ENCODE results near the gene C1QTNF7. TPM values are rescaled to one million over a fixed set of nuclear protein-coding genes. Genes with fewer than 3 reads are reported as not detected.
A peak's percentile ranks its signal among the peaks of the same experiment; 100 is the strongest.

Gene C1QTNF7
- total RNA-seq, 2 experiments from 2014 or later = not detected

DNA sequence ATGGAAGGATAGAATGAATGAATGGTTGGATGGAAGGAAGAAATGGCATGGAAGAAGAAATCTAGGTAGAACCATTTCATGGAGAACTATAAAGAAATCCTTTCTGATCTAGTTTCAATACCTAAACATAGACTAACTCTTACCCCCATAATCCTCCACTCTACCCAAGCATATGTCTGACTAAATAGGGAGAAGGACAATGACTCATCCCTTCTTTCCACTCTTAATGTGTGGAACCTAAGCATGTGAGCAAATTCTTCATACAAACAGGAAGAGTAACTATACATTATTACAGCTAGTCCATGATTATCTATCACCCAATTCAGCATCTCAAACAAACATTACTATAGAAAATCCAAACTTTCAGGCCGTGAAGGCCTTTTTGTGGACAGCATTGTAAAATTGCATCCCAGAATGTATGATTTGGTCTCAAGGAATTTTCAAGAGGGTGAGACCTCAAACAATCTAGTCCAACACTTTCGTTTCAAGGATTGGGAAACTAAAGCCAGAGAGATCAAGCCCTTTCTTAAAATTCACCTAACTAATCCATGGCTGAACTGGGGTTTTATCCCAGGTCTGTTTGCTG is 11.2 kb downstream of the C1QTNF7 start:
- Mint-ChIP-seq H3K27ac (no peak overlapping the region), H3K4me3 (no peak overlapping the region), H3K27me3 (ENCODE audit: low read depth) (no peaks in the 10 kb centered on the region), H3K36me3 (ENCODE audit: low read depth) (no peaks in the 10 kb centered on the region), H3K4me1 (ENCODE audit: low read depth) (no peaks in the 10 kb centered on the region), H3K9me3 (ENCODE audit: insufficient read depth) (no peaks in the 10 kb centered on the region)
- ATAC-seq (no peak), DNase-seq (no peak)
- CTCF ChIA-PET = no interaction called here
- POLR2A ChIA-PET = no interaction called here

DNA sequence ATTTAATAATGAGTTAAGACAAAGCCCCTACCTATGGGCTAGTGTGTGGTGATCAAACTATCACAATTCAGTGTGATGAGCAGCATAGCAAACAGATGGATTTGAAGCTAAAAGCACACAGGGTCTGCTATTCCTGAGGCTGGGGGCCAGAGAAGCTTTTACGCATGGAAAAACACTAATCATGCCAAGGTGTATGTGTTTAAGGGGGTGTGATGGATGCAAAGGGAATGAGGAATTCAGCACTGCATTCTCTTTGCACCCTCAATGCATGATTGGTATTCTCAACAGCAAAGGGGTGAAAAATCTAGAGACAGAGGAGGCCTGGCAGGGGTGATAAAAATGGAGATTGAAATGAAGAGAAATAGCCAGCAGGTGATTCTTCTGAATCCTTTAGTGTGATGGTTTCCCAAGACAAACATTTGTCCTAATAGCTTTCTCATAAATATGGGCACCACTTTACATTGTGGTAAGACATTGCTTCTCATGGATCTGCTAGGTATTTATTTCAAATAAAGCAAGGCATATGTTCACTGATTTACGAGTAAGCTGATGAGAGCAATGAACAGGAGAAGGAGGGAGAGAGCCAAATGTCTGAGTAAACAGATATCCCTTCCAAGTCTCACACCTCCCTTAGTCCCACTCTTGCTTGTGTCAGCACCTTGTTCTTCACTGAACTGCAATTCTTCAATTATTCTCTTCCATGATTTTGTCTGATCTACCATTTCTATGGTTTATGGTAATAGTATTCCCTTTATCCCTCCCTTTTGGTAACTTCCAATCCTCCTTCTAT is 15.7 kb downstream of the C1QTNF7 start:
- ATAC-seq (no peak), DNase-seq (no peak)
- Mint-ChIP-seq H3K27ac (no peak overlapping the region), H3K27me3 (ENCODE audit: low read depth) (no peaks in the 10 kb centered on the region), H3K4me1 (ENCODE audit: low read depth) (no peaks in the 10 kb centered on the region), H3K4me3 (no peak overlapping the region), H3K9me3 (ENCODE audit: insufficient read depth) (no peaks in the 10 kb centered on the region), H3K36me3 (ENCODE audit: low read depth) (no peaks in the 10 kb centered on the region)
- ChIA-PET POLR2A (no interaction called here), CTCF (interaction anchor here (1.2 to 1.3 kb wide), 2 partner anchors 14 to 15 kb away, joined by 3 to 6 read pairs; no protein-coding TSS in a partner anchor)

DNA sequence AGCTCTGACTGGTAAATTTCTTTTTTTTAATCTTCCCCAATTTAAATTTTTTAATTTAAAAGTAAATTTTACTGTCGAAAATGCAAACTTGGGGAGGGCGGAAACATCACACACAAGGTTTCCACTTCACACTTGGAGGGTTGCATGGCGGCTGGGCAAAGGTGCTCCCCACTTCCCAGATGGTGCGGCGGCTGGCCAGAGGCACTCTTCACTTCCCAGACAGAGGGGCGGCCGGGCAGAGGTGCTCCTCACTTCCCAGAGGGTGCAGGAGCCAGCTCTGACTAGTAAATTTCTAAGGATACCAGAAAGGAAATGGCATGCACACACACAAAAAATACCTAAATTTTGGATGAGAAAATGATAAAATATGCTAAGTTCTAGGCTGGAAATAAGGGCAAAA is 16.4 kb downstream of the C1QTNF7 start:
- Mint-ChIP-seq H3K36me3 (ENCODE audit: low read depth) (no peaks in the 10 kb centered on the region), H3K4me1 (ENCODE audit: low read depth) (no peaks in the 10 kb centered on the region), H3K27ac (no peak overlapping the region), H3K4me3 (no peak overlapping the region), H3K9me3 (ENCODE audit: insufficient read depth) (no peaks in the 10 kb centered on the region), H3K27me3 (ENCODE audit: low read depth) (no peaks in the 10 kb centered on the region)
- POLR2A ChIA-PET = no interaction called here
- DNase-seq (no peak), ATAC-seq (no peak)
- CTCF ChIA-PET = interaction anchor here (1.2 to 1.3 kb wide), 2 partner anchors 13 to 14 kb away, joined by 3 to 6 read pairs; no protein-coding TSS in a partner anchor

DNA sequence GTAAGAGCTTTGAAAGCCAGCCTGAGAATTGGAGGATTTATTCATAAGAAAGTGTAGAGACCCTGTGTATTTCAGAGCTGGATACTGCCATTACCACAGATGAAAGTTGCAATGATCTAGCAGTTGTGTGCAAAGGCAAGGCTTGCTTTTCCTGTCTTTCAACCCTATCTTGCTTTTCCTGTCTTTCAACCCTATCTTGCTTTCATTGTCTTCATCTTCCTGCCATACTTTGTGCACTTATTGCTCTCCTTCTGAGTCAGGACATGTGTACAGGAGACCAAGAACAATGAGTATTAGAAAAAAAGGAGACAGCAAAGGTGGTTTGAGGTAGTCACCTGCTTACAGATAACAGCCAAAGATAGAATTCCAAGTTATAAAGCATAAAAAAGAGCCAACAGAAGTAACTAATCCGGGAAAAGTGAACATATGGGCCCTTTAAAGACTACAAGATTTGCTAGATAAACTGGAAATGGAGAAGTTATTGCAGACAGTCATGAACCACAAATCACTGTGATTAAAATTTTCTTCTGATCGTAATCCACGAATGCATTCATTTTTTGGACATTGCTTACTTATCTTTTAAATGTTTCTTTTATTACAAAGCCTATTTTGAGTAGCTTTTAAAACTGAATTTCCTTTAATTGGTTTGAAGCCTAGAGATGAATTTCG is 17.2 kb downstream of the C1QTNF7 start:
- ATAC-seq (no peak), DNase-seq (no peak)
- Mint-ChIP-seq H3K4me3 (no peak overlapping the region), H3K27ac (no peak overlapping the region), H3K27me3 (ENCODE audit: low read depth) (no peaks in the 10 kb centered on the region), H3K9me3 (ENCODE audit: insufficient read depth) (no peaks in the 10 kb centered on the region), H3K36me3 (ENCODE audit: low read depth) (no peaks in the 10 kb centered on the region), H3K4me1 (ENCODE audit: low read depth) (no peaks in the 10 kb centered on the region)
- CTCF ChIA-PET = interaction anchor here (1.2 to 1.3 kb wide), 2 partner anchors 12 to 17 kb away, joined by 3 to 5 read pairs; no protein-coding TSS in a partner anchor
- POLR2A ChIA-PET = no interaction called here

DNA sequence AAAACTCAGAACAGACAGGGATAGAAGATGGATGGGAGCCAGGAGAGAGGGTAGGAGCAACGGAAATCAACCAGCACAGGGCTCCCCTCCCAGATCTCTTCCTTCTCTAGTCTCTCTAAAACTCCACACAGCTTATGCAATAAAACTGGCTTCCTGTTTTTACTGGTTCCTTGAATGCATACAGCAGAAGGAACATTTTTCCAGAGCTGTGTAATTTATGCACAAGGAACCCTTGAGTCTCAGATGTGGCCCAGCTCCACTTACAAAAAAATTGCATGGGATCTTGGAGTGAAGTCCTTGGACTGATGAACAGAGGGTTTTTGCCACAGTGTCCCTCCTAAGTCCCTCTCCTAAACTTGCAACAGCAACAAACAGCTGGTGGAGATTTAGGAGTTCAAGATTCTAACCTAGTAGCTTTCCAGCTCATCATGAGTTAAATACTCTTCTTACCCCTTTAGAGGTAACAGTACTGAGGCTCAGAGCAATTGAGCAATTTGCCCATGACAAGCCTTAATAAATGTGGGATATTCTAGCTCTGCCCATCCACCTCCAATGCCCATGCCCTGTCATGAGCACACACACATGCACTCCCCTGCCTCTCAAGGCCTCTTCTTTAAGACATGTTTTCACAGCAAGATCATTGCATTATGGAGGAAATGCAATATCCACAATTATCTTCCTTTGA is 23.5 kb downstream of the C1QTNF7 start:
- Mint-ChIP-seq H3K36me3 (ENCODE audit: low read depth) (no peaks in the 10 kb centered on the region), H3K27me3 (ENCODE audit: low read depth) (peaks cover 2% of the 10 kb centered on the region), H3K4me1 (ENCODE audit: low read depth) (no peaks in the 10 kb centered on the region), H3K27ac (no peak overlapping the region), H3K4me3 (no peak overlapping the region), H3K9me3 (ENCODE audit: insufficient read depth) (no peaks in the 10 kb centered on the region)
- CTCF ChIA-PET = no interaction called here
- no peak for ATAC-seq
- DNase-seq = no peak
- POLR2A ChIA-PET = no interaction called here

DNA sequence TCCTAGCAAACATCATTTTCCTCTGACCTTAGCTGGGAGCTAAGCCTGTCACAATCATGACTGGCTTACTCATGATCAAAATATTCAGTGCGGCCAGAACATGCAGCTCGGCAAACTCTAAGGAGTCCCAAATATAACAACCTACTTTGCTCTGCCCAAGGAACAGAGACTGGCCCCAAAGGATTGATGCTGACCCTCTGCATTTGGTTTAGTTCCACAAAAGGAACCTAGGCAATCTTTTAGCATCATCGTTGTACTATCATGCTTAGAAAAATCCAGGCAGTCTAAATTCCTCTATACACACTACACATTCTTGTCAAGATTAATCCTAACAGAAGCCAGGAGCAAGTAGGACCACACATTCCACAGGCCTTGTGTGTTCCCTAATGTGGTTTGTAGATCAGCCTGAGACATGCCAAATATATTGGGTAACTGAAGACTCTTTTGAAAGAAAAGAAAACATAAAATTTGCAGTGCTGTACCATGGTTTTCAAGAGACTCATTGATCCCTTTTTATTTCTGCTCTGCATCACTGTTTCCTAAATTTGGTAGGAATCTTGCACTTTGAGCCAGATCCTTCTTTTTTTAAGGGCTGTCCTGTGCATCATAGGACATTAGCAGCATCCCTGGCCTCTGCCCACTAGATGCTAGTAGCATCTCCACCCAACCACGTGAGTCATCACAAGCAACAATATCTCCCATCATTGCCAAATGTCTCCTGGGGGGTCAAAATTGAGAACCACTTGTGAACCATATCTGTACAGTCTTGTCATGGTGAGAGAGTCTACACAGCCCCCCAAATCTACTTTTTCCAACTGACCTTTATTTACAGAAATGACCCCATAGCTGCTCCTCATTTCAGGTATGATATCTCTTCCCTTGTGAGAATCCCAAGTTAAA is 24.3 kb downstream of the C1QTNF7 start:
- no peak overlapping the region for H3K4me3 Mint-ChIP-seq
- H3K9me3 Mint-ChIP-seq (ENCODE audit: insufficient read depth) = no peaks in the 10 kb centered on the region
- ChIA-PET POLR2A (no interaction called here), CTCF (no interaction called here)
- H3K27me3 Mint-ChIP-seq (ENCODE audit: low read depth) = peaks cover 2% of the 10 kb centered on the region
- DNase-seq (no peak), ATAC-seq (no peak)
- no peaks in the 10 kb centered on the region for H3K4me1 Mint-ChIP-seq (ENCODE audit: low read depth)
- H3K36me3 Mint-ChIP-seq (ENCODE audit: low read depth) = no peaks in the 10 kb centered on the region
- no peak overlapping the region for H3K27ac Mint-ChIP-seq

DNA sequence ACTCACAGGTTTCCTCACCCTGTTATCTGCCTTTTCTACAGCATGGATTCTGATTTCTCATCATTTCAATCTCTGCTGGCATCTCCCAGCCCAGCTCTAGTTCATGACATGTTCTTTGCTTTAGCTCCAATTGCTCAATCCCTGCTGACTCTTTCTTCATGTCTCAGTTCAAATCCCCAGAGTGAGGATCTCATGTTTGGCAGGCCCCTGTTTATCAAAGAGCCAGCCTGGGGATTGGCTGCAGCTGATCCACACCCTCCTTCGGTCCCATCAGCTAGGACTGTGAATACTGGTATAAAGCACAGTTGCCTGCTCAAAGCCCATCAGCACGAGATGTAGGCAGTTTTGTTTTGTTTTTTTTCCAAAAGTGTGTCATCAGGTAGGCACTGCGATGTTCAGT is 27.5 kb downstream of the C1QTNF7 start:
- no peak overlapping the region for H3K27ac Mint-ChIP-seq
- ATAC-seq = no peak
- H3K4me3 Mint-ChIP-seq = no peak overlapping the region
- peaks cover 6% of the 10 kb centered on the region for H3K27me3 Mint-ChIP-seq (ENCODE audit: low read depth)
- POLR2A ChIA-PET = no interaction called here
- CTCF ChIA-PET = interaction anchor here (0.6 to 8.1 kb wide), 3 partner anchors 46 to 220 kb away, joined by 3 to 148 read pairs (median 3); no protein-coding TSS in a partner anchor
- no peaks in the 10 kb centered on the region for H3K4me1 Mint-ChIP-seq (ENCODE audit: low read depth)
- no peaks in the 10 kb centered on the region for H3K36me3 Mint-ChIP-seq (ENCODE audit: low read depth)
- no peaks in the 10 kb centered on the region for H3K9me3 Mint-ChIP-seq (ENCODE audit: insufficient read depth)
- DNase-seq = no peak

DNA sequence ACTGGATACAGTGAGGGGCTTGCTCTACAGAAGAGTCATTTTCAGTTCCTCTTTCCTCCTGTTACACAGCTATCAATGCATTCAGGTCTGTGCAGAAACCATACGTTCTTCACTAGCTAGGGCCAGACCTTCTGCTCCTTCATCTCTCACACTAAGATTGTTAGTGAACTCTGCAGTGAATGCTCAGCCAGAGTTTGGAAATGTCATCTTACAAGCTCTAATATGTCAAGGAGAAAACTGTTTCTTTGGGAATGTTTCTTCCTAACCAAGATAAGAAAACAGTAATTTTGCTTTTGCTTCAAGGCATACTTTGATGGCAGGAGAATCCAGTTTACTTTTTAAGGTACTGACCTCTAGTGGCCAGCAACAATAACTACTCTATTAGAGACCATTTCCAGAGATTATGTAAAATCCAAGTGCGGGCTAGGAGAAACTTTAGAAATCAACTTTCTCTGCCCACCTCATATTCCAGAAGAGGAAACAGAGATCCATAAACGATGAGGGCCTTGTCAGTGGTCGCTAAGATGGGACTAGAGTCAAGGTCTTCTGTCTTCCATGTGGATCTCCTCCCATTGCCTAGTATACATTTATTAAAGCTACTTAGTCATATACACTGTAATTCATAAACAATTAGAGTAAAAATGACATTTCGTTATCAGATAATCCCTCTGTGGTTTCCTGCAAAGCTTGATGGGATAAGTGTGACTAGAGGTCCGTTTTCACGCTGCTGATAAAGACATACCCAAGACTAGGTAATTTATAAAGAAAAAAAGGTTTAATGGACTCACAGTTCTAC is 29.8 kb downstream of the C1QTNF7 start:
- ChIA-PET POLR2A (interaction anchor here (0.6 to 1.2 kb wide), 2 partner anchors 229 to 840 kb away, joined by 3 read pairs; no protein-coding TSS in a partner anchor), CTCF (interaction anchor here (0.6 to 8.1 kb wide), 39 partner anchors 9 to 1803 kb away, joined by 3 to 148 read pairs (median 5); partner anchors contain the start of genes C1QTNF7 and CC2D2A)
- peak; percentile 60 for ATAC-seq
- no peaks in the 10 kb centered on the region for H3K36me3 Mint-ChIP-seq (ENCODE audit: low read depth)
- DNase-seq = no peak
- no peaks in the 10 kb centered on the region for H3K4me1 Mint-ChIP-seq (ENCODE audit: low read depth)
- no peaks in the 10 kb centered on the region for H3K9me3 Mint-ChIP-seq (ENCODE audit: insufficient read depth)
- peaks cover 11% of the 10 kb centered on the region for H3K27me3 Mint-ChIP-seq (ENCODE audit: low read depth)
- H3K4me3 Mint-ChIP-seq = no peak overlapping the region
- H3K27ac Mint-ChIP-seq = no peak overlapping the region

DNA sequence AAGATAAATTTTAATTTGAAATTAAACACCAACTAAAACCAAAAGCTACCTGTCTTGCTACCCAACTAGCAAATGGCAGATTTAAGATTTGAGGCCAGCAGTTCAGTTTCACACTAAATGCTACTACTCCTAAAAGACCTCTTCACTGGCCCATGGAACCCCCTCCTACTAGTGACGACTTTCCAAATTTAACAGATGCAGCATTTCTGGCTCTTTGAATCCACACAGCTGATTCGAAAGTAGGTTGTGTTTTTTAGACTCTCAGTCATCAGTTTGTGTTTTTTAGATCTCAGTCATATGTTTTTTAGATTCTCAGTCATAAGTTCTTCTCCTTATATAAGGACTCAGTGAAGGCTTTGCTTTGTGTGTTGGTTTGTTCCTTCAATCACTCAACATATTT is 30.8 kb downstream of the C1QTNF7 start:
- Mint-ChIP-seq H3K27me3 (ENCODE audit: low read depth) (peaks cover 11% of the 10 kb centered on the region), H3K9me3 (ENCODE audit: insufficient read depth) (no peaks in the 10 kb centered on the region), H3K36me3 (ENCODE audit: low read depth) (no peaks in the 10 kb centered on the region), H3K4me1 (ENCODE audit: low read depth) (no peaks in the 10 kb centered on the region), H3K4me3 (no peak overlapping the region), H3K27ac (no peak overlapping the region)
- ChIA-PET CTCF (interaction anchor here (0.9 to 8.1 kb wide), 13 partner anchors 10 to 233 kb away, joined by 3 to 148 read pairs (median 9); partner anchors contain the start of gene CC2D2A), POLR2A (interaction anchor here (1.2 kb wide), 1 partner anchor 230 kb away, joined by 3 read pairs; no protein-coding TSS in a partner anchor)
- ATAC-seq = no peak
- no peak for DNase-seq

DNA sequence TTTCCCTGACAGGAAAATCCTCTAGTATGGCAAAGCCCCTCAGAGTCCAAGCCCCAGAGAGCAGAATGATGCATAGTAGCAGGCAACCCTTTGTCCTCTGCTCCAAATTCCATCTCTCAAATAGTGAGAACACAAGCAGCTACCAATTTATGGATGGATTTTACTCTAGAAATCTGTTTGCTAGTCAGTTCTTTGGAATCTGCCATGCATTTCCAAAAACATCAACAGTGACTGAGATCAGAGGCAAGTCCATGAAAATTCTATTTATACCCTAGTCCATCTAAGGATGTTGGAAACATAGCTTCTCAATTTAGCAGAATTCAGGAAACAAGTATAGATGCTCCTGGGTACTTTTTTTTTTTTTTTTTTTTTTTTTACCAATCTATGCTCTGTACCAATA is 31.9 kb downstream of the C1QTNF7 start:
- Mint-ChIP-seq H3K4me1 (ENCODE audit: low read depth) (no peaks in the 10 kb centered on the region), H3K36me3 (ENCODE audit: low read depth) (no peaks in the 10 kb centered on the region), H3K27ac (no peak overlapping the region), H3K27me3 (ENCODE audit: low read depth) (peaks cover 11% of the 10 kb centered on the region), H3K4me3 (no peak overlapping the region), H3K9me3 (ENCODE audit: insufficient read depth) (no peaks in the 10 kb centered on the region)
- POLR2A ChIA-PET = no interaction called here
- ATAC-seq (no peak), DNase-seq (no peak)
- CTCF ChIA-PET = interaction anchor here (4.1 to 8.1 kb wide), 2 partner anchors 10 to 225 kb away, joined by 32 to 148 read pairs; partner anchors contain the start of gene CC2D2A

Data from activated CD8-positive, alpha-beta T cell treated with anti-CD3 and anti-CD28 coated beads, Interleukin-2, amount 10 ng/mL, durations not matched to agents 7 days and 5 days (primary cell).